Vagina (tissue), 2 donors: Measurements from ENCODE around the gene TMEM270. TPM values are rescaled to one million over a fixed set of nuclear protein-coding genes. Genes with fewer than 3 reads are reported as not detected.

Experiments
- DNase-seq, 2 donors: peaks; one replicate each; pipeline ENCODE4 v3.0.0-alpha.2; 2017; ENCODE audit errors: extremely low spot score in 2 of 2
- H3K27ac ChIP-seq: fragments of 200-600 bp; sonication (generic); one replicate; pipeline ENCODE4 v1.5.1; 2019
- H3K27me3 ChIP-seq: fragments of 200-600 bp; sonication (generic); one replicate; pipeline ENCODE4 v1.5.1; 2019
- H3K36me3 ChIP-seq, 2 donors: fragments of 200-600 bp; sonication (generic); one replicate each; pipeline ENCODE4 v1.5.1; 2017 to 2019
- H3K4me1 ChIP-seq: fragments of 200-600 bp; sonication (generic); one replicate; pipeline ENCODE4 v1.5.1; 2019
- H3K4me3 ChIP-seq, 2 donors: fragments of 200-600 bp; sonication (generic); 1 replicate in 1 of 2; 2 replicates in 1 of 2; pipeline ENCODE4 v1.5.1; 2016 to 2019
- H3K9me3 ChIP-seq: fragments of 200-600 bp; sonication (generic); one replicate; pipeline ENCODE4 v1.5.1; 2019
- POLR2A ChIP-seq, 2 donors: fragments of 450-650 bp; IDR thresholded peaks; one replicate each; pipeline ENCODE4 v1.6.1; 2017; ENCODE audit warnings: antibody characterized with exemption in 2 of 2, mild to moderate bottlenecking in 2 of 2, moderate library complexity in 2 of 2
- POLR2AphosphoS5 ChIP-seq, 2 donors: sonication (generic); formaldehyde crosslinking; IDR thresholded peaks; one replicate each; pipeline ENCODE4 v1.9.0; 2017; ENCODE audit warnings: antibody characterized with exemption in 2 of 2, mild to moderate bottlenecking in 2 of 2, low read depth in 1 of 2; ENCODE audit not compliant: insufficient read depth in 1 of 2
- intact Hi-C: fragments of 100-400 bp; cut with DNase I; formaldehyde crosslinking; loops from one replicate; pipeline ENCODE4 v1.15.1; 2023
- total RNA-seq: library from RNA; depleted of rRNA; stranded (reverse); fragments of >200 nt; gene quantifications from one replicate; pipeline ENCODE4 v1.2.3, GENCODE V29; 2016
- TF ChIP-seq, protein P1 (sequence below), 3 experiments: fragments of 450-650 bp in 2 of 3; fragments of 200-600 bp in 1 of 3; sonication (generic) in 1 of 3; IDR thresholded peaks; one replicate each; pipeline ENCODE4 v1.5.1; 2017 to 2019; ENCODE audit warnings: antibody characterized with exemption in 3 of 3, mild to moderate bottlenecking in 2 of 3, moderate library complexity in 2 of 3

The TMEM270 gene
- total RNA-seq = not detected

- intact Hi-C loops = no loop called here
- Histone ChIP-seq H3K27ac (no peak within 1 kb of the TSS), H3K4me1 (peaks cover 1% of the 10 kb centered on the region), H3K27me3 (no peaks in the 10 kb centered on the region), H3K4me3 (no peak within 1 kb of the TSS), H3K36me3 (no peaks in the 10 kb centered on the region), H3K9me3 (no peaks in the 10 kb centered on the region)
- TF ChIP-seq POLR2A (IDR thresholded peaks at IDR 0.05) (no peak), POLR2AphosphoS5 (IDR thresholded peaks at IDR 0.05; ENCODE audit: insufficient read depth in 1 of 2, low read depth in 1 of 2) (no peak)
- TF ChIP-seq, protein P1, sequence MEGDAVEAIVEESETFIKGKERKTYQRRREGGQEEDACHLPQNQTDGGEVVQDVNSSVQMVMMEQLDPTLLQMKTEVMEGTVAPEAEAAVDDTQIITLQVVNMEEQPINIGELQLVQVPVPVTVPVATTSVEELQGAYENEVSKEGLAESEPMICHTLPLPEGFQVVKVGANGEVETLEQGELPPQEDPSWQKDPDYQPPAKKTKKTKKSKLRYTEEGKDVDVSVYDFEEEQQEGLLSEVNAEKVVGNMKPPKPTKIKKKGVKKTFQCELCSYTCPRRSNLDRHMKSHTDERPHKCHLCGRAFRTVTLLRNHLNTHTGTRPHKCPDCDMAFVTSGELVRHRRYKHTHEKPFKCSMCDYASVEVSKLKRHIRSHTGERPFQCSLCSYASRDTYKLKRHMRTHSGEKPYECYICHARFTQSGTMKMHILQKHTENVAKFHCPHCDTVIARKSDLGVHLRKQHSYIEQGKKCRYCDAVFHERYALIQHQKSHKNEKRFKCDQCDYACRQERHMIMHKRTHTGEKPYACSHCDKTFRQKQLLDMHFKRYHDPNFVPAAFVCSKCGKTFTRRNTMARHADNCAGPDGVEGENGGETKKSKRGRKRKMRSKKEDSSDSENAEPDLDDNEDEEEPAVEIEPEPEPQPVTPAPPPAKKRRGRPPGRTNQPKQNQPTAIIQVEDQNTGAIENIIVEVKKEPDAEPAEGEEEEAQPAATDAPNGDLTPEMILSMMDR (IDR thresholded peaks at IDR 0.05) = no peak
- DNase-seq = no peak
Observed at GRCh38 chr7:73860859-73861258, at the start of gene TMEM270. Gene TMEM270, plus strand, starts transcription at chr7:73861159. Its CDS starts 36 bp downstream, at chr7:73861195.

DNA sequence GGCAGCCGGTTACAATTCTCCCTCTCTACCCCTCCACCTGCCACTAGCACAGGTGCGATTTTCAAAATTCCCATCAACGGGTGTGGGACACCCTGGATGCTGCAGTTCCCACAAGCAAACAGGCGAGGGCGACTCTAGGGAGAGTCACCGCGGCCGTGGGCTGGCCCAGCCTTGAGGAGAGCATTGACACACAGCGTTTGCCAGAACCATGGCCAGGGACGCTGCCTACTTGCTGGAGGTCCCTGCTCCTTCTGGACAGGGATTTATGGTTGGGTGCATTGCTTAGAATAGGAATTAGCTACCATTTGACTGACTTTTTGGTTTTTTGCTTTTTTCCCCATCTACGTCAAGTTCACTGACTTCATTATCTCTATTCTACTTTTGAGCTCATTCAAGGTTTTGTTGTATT lies 49.2 kb upstream of the TMEM270 start:
- Histone ChIP-seq H3K27ac (no peak overlapping the region), H3K27me3 (no peaks in the 10 kb centered on the region), H3K36me3 (no peaks in the 10 kb centered on the region), H3K4me1 (no peaks in the 10 kb centered on the region), H3K9me3 (no peaks in the 10 kb centered on the region), H3K4me3 (no peak overlapping the region)
- TF ChIP-seq, protein P1 (IDR thresholded peaks at IDR 0.05) = peak; percentile 22 to 72 (median 45)
- no peak for TF ChIP-seq POLR2A (IDR thresholded peaks at IDR 0.05)
- DNase-seq = peak in 1 of 2 donors; percentile 81
- intact Hi-C loops = no loop called here

DNA sequence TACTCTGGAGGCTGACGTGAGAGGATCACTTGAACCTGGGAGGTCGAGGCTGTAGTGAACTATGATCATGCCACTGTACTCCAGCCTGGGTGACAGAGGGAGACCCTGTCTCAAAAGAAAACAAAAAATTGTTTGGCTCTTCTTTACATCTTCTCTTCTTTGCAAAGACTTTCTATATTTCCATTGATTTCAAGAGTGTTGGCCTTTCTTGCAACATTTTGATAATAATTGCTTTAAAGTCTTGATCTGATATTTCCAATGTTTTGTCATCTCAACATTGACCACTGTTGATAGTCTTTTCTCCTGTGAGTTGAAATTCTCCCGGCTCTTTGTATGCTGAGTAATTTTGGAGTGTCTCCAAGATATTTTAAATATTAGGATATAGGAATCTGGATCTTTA lies 48.0 kb upstream of the TMEM270 start:
- TF ChIP-seq POLR2A (IDR thresholded peaks at IDR 0.05) (no peak), POLR2AphosphoS5 (IDR thresholded peaks at IDR 0.05; ENCODE audit: insufficient read depth in 1 of 2, low read depth in 1 of 2) (no peak)
- TF ChIP-seq, protein P1 (IDR thresholded peaks at IDR 0.05) = no peak
- DNase-seq = no peak
- no peaks in the 10 kb centered on the region for H3K4me1 ChIP-seq
- intact Hi-C loops = no loop called here
- H3K4me3 ChIP-seq = no peak overlapping the region
- no peaks in the 10 kb centered on the region for H3K27me3 ChIP-seq
- no peak overlapping the region for H3K27ac ChIP-seq
- H3K9me3 ChIP-seq = no peaks in the 10 kb centered on the region
- H3K36me3 ChIP-seq = no peaks in the 10 kb centered on the region

- H3K27ac ChIP-seq = no peak overlapping the region
- no peaks in the 10 kb centered on the region for H3K9me3 ChIP-seq
- H3K36me3 ChIP-seq = no peaks in the 10 kb centered on the region
- H3K4me1 ChIP-seq = no peaks in the 10 kb centered on the region
- TF ChIP-seq POLR2A (IDR thresholded peaks at IDR 0.05) (no peak), POLR2AphosphoS5 (IDR thresholded peaks at IDR 0.05; ENCODE audit: insufficient read depth in 1 of 2, low read depth in 1 of 2) (no peak)
- TF ChIP-seq, protein P1 (IDR thresholded peaks at IDR 0.05) = no peak
- intact Hi-C loops = no loop called here
- H3K4me3 ChIP-seq = no peak overlapping the region
- H3K27me3 ChIP-seq = no peaks in the 10 kb centered on the region
- DNase-seq = no peak
Observed at GRCh38 chr7:73815436-73815835, 45.5 kb upstream of the TMEM270 start.

DNA sequence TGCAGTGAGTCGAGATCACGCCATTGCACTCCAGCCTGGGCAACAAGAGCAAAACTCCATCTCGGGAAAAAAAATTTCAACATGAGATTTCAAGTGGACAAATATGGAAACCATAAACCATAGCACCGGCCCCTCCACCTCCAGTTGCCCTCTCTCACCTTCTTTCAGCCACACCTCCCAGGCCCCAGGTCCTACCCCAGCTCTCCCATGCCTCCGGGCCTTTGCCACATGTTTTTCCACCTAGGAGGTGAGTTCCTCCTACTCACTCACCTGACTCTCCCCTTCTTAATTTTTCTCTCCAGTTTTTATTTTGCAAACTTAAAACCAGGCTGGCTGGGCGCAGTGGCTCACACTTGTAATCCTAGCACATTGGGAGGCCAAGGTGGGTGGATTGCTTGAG lies 43.8 kb upstream of the TMEM270 start:
- H3K27me3 ChIP-seq = no peaks in the 10 kb centered on the region
- intact Hi-C loops = no loop called here
- H3K27ac ChIP-seq = no peak overlapping the region
- TF ChIP-seq POLR2AphosphoS5 (IDR thresholded peaks at IDR 0.05; ENCODE audit: insufficient read depth in 1 of 2, low read depth in 1 of 2) (no peak), POLR2A (IDR thresholded peaks at IDR 0.05) (no peak)
- TF ChIP-seq, protein P1 (IDR thresholded peaks at IDR 0.05) = no peak
- H3K36me3 ChIP-seq = no peaks in the 10 kb centered on the region
- no peaks in the 10 kb centered on the region for H3K9me3 ChIP-seq
- no peak overlapping the region for H3K4me3 ChIP-seq
- H3K4me1 ChIP-seq = peaks cover under 1% of the 10 kb centered on the region
- DNase-seq = no peak
